Renal cortex interstitium (tissue), 11 donors: Measurements from ENCODE around the gene TMEM132D. TPM values are rescaled to one million over a fixed set of nuclear protein-coding genes. Genes with fewer than 3 reads are reported as not detected.

Experiments used
- DNase-seq, 11 donors: peaks; one replicate each; pipeline ENCODE4 v3.0.0-alpha.2; 2013; ENCODE audit warnings: low read depth in 9 of 11, low spot score in 4 of 11; ENCODE audit errors: extremely low read depth in 1 of 11
- polyA plus RNA-seq, 3 donors: library from polyadenylated mRNA; unstranded; fragments of 120-200 nt; gene quantifications; one replicate each; pipeline ENCODE4 v1.2.1, GENCODE V29; 2013; ENCODE audit not compliant: insufficient read length in 3 of 3

Gene TMEM132D
- polyA plus RNA-seq, 3 donors, result 1.7 to 2.1 (median 1.8) TPM

DNA sequence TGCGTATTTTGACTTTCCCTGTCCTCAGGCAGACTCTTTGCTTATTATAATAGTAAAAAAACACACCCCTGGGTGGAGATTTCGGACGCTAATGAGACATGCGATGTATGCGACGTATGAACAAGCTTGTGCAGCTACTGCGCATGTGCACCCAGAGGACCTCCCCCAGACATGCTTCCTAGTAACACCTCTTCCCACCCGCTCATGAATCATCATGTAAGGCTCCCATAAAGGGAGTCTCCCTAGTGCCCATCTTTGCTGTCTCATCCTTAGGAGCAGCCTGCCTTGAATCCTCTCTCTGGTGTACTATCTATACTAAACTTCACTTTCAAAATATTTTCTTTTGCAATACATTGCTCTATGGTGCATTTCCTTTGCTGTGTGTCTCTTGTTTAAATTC, 210.1 kb downstream of the TMEM132D start:
- DNase-seq, result no peak

DNA sequence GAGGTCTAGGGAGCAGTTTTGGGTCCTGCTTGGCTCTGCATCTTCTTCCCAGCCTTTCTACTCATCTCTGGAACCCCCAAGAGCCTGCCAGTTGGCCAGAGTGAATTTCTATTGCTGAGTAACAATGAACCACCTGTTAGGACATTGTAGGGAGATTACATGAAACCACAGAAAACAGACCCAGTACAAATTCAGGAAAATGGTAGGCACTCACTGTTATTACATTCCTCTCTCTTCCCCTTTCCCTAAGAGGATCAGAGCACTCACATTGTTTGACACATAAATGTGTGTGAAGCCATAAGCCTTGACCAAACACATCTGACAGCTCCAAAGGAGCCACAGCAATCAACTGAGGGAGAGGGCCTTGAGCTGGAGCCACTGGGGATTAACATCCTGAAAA, 216.1 kb downstream of the TMEM132D start:
- DNase-seq, result no peak

- DNase-seq, result no peak
Observed at GRCh38 chr12:129681830-129682229, 222.0 kb downstream of the TMEM132D start.

DNA sequence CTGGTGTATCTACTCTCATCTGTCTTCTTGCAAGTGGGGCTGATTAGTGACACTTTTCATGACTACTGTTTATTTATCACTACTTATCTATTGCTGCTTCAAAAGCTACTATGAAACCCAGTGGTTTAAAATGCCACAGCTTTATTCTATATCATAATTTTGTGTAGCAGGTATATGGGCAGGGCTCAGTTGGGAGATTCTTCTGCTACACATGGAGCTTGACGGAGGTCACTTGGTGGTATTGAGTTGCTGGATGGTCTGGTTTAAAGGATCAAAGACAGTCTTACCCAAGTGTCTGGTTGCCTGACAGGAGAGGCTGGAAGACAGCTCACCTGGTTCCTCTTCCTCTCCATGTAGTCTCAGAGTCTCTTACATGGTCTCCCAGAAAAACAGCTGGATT, 222.7 kb downstream of the TMEM132D start:
- DNase-seq, result no peak

DNA sequence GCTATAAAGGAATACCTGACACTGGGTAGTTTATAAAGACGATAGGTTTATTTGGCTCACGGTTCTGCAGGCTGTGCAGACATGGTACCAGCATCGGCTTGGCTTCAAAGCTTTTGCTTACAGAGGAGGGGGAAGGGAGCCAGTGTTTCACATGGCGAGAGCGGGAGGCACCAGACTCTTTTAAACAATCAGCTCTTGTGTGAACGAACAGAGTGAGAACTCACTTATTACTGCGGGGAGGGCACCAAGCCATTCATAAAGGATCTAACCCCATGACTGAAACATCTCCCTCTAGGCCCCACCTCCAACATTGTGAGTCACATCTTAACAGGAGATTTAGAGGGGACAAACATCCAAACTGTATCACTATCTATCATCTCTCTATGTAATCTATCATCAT, 227.4 kb downstream of the TMEM132D start:
- DNase-seq, result no peak

DNA sequence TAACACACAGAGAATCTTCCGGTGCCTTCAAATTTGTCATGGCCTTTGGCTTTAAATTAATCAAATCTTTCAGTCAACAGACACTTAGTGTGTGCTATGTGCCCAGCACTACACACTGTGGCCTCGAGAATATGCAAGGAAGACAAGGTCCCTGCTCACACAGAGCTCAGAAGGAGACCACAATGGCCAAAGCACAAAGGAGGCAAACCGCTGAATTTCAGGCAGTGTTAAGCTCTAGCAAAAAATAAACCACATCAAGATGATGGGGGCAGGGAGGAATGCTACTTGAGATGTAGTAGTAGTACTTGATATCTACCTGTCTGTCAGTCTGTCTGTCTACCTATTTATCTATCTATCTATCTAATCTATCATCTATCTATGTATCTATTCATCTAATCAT, 227.9 kb downstream of the TMEM132D start:
- no peak for DNase-seq

DNA sequence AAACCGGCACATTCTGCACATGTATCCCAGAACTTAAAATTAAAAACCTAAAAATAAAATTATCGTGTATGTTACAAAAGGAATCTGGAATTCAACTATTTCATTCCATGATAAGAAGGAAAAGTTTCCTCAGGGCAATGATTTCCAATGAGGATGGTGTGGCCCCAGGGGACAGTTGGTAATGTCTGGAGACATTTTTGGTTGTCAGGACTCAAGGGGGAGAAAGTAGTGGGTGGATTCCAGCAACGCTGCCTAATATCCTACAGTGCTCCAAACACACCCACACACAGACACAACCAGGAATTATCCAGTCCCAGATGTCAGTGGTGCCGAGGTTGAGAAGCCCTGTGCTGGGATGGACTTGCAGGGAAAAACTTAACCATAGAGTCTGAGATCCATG, 228.3 kb downstream of the TMEM132D start:
- DNase-seq, result no peak

- no peak for DNase-seq
Observed at GRCh38 chr12:129673806-129674205, 230.0 kb downstream of the TMEM132D start.

- no peak for DNase-seq
Observed at GRCh38 chr12:129672110-129672509, 231.7 kb downstream of the TMEM132D start.

DNA sequence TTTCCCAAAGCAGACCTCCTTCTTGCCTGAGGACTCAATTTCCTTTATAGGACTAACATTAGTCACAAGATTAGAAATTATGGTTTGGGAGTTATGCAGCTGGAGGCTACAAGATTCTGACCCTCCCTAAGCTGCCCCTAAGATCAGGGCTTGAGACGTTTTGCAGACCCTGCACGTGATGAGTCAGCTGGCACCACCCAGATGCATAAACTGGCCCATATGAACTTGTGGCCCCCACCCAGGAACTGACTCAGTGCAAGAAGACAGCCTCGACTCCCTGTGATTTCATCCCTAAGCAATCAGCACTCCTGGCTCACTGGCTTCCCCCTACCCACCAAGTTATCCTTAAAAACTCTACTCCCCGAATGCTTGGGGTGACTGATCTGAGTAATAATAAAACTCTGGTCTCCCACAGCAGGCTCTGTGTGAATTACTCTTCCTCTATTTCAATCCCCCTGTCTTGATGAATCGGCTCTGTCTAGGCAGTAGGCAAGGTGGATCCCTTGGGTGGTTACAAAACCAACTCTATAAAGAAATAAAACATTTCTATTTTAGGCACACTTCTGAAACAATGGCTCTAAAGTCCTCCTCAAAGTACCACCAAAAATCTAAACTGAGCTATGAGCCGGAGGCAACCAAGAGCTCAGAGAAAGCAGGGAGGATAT, 233.4 kb downstream of the TMEM132D start:
- no peak for DNase-seq

GRCh38 chr12:129665414-129665813, 238.4 kb downstream of the TMEM132D start:
- no peak for DNase-seq

- no peak for DNase-seq
Observed at GRCh38 chr12:129662234-129662633, 241.6 kb downstream of the TMEM132D start.

DNA sequence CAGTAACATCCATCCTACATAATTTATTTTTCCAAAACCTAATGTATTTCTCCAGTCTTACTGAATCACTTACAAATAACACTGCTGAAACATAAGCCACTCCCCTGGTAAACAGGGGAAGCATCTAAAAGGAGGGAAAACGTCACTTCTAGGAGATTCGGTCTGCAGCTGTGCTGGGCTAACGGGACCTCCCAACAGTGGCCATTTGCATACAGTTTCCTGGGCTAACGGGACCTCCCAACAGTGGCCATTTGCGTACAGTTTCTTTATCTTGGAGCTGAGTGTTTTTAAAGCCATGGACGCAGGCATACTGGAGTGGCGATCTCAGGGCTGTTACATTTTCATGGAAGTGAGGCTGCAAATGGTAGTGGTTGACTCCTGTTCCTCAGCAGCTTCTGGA, 242.9 kb downstream of the TMEM132D start:
- no peak for DNase-seq

- DNase-seq, result no peak
Observed at GRCh38 chr12:129659961-129660622, 243.7 kb downstream of the TMEM132D start.

- DNase-seq, result no peak
Observed at GRCh38 chr12:129657179-129657578, 246.6 kb downstream of the TMEM132D start.

- no peak for DNase-seq
Observed at GRCh38 chr12:129651951-129652350, 251.9 kb downstream of the TMEM132D start.

- peak in 2 of 11 donors; percentile 7 to 10 for DNase-seq
Observed at GRCh38 chr12:129641926-129642325, 261.9 kb downstream of the TMEM132D start.

DNA sequence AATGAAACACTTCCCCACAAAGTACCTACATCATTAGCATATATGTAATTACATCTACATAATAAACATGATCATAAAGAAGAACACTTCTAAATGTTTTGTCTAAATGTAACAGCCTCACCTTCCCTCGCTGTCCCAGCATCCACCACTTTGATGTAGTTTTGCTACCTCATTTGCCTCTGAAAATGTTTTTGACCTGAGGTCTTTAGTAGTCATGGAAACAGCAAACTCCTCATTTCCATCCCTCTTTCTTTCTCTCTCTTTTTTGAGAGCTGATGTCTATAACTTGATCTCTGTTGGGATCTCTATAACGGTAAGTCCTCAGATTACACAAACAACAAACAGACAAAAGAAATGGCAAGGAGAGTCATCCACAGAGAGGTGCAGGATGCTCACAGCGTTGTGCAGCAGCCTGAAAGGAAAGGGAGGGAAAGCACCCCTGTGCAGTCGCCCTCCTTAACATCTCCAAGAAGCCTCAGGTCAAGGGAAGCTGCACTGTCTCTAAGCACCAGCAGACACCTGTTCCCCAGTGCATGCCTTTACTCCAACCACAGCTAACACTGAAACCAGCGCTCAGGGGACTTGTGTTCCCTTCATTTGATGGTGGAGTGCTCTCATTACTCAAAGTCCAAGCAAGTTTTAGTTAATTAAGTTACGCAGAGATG, 268.7 kb downstream of the TMEM132D start:
- no peak for DNase-seq

- no peak for DNase-seq
Observed at GRCh38 chr12:129631316-129631715, 272.5 kb downstream of the TMEM132D start.

GRCh38 chr12:129629901-129630300, 273.9 kb downstream of the TMEM132D start:
- no peak for DNase-seq
